Hematopoietic multipotent progenitor cell treated with erythropoietin and hydrocortisone succinate and interleukin-3 and kit ligand, for 6 days (in vitro differentiated cells): ENCODE measurements around the gene ASGR1.

Experiments used
- DNase-seq: peaks from one replicate; pipeline ENCODE4 v3.0.0-alpha.2; 2015

Gene ASGR1

GRCh38 chr17:7179317-7180254, at the start of gene ASGR1:
TSS of gene ASGR1 (minus strand) at chr17:7179370. CDS start at chr17:7178563, 807 bp downstream.
- no peak for DNase-seq

- no peak for DNase-seq
These were observed 49.8 kb upstream of the ASGR1 start for GRCh38 chr17:7228920-7229319.

GRCh38 chr17:7226721-7227710, 47.8 kb upstream of the ASGR1 start:
- no peak for DNase-seq

- no peak for DNase-seq
These were observed 46.7 kb upstream of the ASGR1 start for GRCh38 chr17:7225711-7226331.

GRCh38 chr17:7224661-7225111, 45.5 kb upstream of the ASGR1 start:
- no peak for DNase-seq

GRCh38 chr17:7224110-7224509, 44.9 kb upstream of the ASGR1 start:
- DNase-seq = no peak

GRCh38 chr17:7223375-7223774, 44.2 kb upstream of the ASGR1 start:
- no peak for DNase-seq

- DNase-seq = no peak
These were observed 43.8 kb upstream of the ASGR1 start for GRCh38 chr17:7222972-7223292.

- no peak for DNase-seq
These were observed 43.2 kb upstream of the ASGR1 start for GRCh38 chr17:7222093-7222971.

GRCh38 chr17:7221278-7222092, 42.3 kb upstream of the ASGR1 start:
- no peak for DNase-seq

GRCh38 chr17:7220593-7221277, 41.6 kb upstream of the ASGR1 start:
- DNase-seq = peak; percentile 90

GRCh38 chr17:7219812-7220592, 40.8 kb upstream of the ASGR1 start, which contains the start of the genes ACADVL and DLG4:
TSS of gene ACADVL (plus strand) at chr17:7219938. CDS start at chr17:7219985, 47 bp downstream.
TSS of gene DLG4 (minus strand) at chr17:7219836.
- peak; percentile 92 for DNase-seq

GRCh38 chr17:7219229-7219811, 40.1 kb upstream of the ASGR1 start:
- DNase-seq = no peak

GRCh38 chr17:7218758-7219157, 39.6 kb upstream of the ASGR1 start:
- DNase-seq = no peak

- DNase-seq = peak; percentile 30
These were observed 39.0 kb upstream of the ASGR1 start for GRCh38 chr17:7218166-7218565.

GRCh38 chr17:7217113-7217987, 38.2 kb upstream of the ASGR1 start:
- peak; percentile 86 for DNase-seq

- DNase-seq = peak; percentile 41
These were observed 37.3 kb upstream of the ASGR1 start for GRCh38 chr17:7216242-7217112.
